Ovary (tissue), 1 donor: ENCODE results near the gene TAPT1.

Experiments used
- EP300 ChIP-seq: sonication (generic); formaldehyde crosslinking; IDR thresholded peaks from one replicate; pipeline ENCODE4 v1.6.1; 2017; ENCODE audit warnings: antibody characterized with exemption
- POLR2A ChIP-seq: fragments of 450-650 bp; IDR thresholded peaks from one replicate; pipeline ENCODE4 v1.6.1; 2017; ENCODE audit warnings: antibody characterized with exemption, mild to moderate bottlenecking, moderate library complexity

DNA sequence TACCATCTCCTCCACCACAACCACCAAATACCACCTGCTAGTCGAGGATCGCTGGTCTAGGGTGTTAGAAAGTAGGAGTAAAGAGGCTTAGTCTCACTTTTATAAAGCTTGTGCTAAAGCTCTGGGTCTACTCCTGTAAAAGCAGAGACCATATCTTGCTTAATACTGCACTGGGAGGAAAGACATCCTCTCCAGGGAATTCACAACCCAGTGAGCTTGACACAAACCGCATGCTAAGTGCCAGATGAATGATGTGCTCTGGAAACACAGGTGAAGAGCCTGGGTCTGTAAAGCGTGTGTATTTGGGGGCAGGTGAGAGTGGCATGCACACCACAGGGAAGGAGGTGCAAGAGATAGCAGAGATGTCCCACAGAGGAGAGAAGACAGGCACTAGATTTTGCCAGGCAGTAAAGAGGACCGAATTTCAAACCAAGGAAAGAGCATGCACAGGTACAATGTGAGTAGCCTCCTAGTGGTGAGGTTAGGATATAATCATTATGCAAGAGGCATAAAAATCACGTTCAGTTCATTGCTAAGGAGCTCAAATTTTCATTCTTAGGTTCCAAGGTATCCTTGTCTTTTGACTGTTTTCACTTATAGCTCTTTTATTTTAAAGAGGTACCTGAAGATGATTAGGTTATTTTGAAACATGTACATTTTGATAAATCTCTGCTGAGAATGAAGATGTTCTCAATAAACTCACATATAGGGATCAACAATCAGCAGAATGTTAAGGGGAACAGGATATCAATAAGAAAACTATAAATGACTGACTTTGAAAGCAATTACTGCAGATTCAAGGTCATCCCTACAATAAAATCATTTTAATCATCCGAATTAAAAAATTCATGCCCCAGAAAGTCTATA, 20.7 kb downstream of the TAPT1 start:
- TF ChIP-seq POLR2A (no peak), EP300 (no peak)
